Adrenal gland (tissue), 12 donors: ENCODE results near the gene TMPRSS5. TPM values are rescaled to one million over a fixed set of nuclear protein-coding genes. Genes with fewer than 3 reads are reported as not detected.
"Not testable (repeated sequence)": the region's sequence is repeated elsewhere in the genome, so short reads cannot be mapped to it uniquely, and the experiment has no call there.

Experiments used
- DNase-seq, 7 donors: peaks; one replicate each; pipeline ENCODE4 v3.0.0-alpha.2; 2019 to 2020
- H3K27ac ChIP-seq, 5 donors: fragments of 200-600 bp; sonication (generic) in 4 of 5; 1 replicate in 3 of 5; 2 replicates in 2 of 5; pipeline versions ENCODE4 v1.5.1 to v1.8.0; 2016 to 2020; ENCODE audit warnings: mild to moderate bottlenecking in 1 of 5
- H3K27me3 ChIP-seq: fragments of 200-600 bp; 2 replicates; pipeline ENCODE4 v1.8.0; 2021
- H3K36me3 ChIP-seq, 2 donors: fragments of 200-600 bp; replicated peaks in 1 of 2; 1 replicate in 1 of 2; 2 replicates in 1 of 2; pipeline versions ENCODE4 v1.5.1 to v1.8.0; 2018 to 2022
- H3K4me1 ChIP-seq, 2 donors: fragments of 200-600 bp; replicated peaks in 1 of 2; 1 replicate in 1 of 2; 2 replicates in 1 of 2; pipeline versions ENCODE4 v1.5.1 to v1.8.0; 2018 to 2021
- H3K4me3 ChIP-seq, 4 donors: fragments of 200-600 bp; sonication (generic) in 3 of 4; one replicate each; pipeline ENCODE4 v1.5.1; 2016 to 2018
- H3K9me3 ChIP-seq, 3 donors: fragments of 200-600 bp; sonication (generic) in 1 of 3; replicated peaks in 1 of 3; 1 replicate in 2 of 3; 2 replicates in 1 of 3; pipeline versions ENCODE4 v1.5.1 to v1.8.0; 2016 to 2021
- POLR2A ChIP-seq, 2 donors: fragments of 450-650 bp; IDR thresholded peaks; one replicate each; pipeline ENCODE4 v1.6.1; 2017; ENCODE audit warnings: antibody characterized with exemption in 2 of 2, mild to moderate bottlenecking in 2 of 2, moderate library complexity in 1 of 2
- WGBS, 4 donors: extraction: QIAGEN DNeasy Blood & Tissue Kit in 2 of 4; methylation state at CpG; one replicate each; pipeline versions ENCODE4 v1.1.5 to v1.1.7; 2013 to 2017; 5-methylcytosine and 5-hydroxymethylcytosine counted together
- intact Hi-C, 2 donors: fragments of 100-400 bp; cut with DNase I; formaldehyde crosslinking; loops; one replicate each; pipeline versions ENCODE4 v1.14.1 to v1.15.0; 2022 to 2023
- polyA plus RNA-seq, 3 donors: library from polyadenylated mRNA; stranded (reverse); fragments of 200-250 nt in 2 of 3; fragments of 350-450 nt in 1 of 3; fragmentation: Illumina TruSeq in 1 of 3; extraction: RNeasy Lipid Tissue Mini Kit (QIAGEN cat#74804) in 1 of 3; gene quantifications; one replicate each; pipeline ENCODE4 v1.2.3, GENCODE V29; 2013 to 2014
- total RNA-seq, 9 donors: library from RNA; depleted of rRNA in 4 of 9; stranded (reverse); fragments of >200 nt in 4 of 9; fragments of 120-200 nt in 1 of 9; fragmentation: NEBNext Ultra II Directional in 1 of 9; extraction: Animal tissue kit (Norgen Biotek cat#: 25700) in 1 of 9; gene quantifications; one replicate each; pipeline versions ENCODE4 v1.1.0 to v1.2.4, GENCODE V29; 2013 to 2023
- TF ChIP-seq, protein P1 (sequence below), 6 experiments: fragments of 450-650 bp in 4 of 6; fragments of 200-600 bp in 2 of 6; sonication (generic) in 1 of 6; IDR thresholded peaks; 1 replicate in 5 of 6; 2 replicates in 1 of 6; pipeline versions ENCODE4 v1.5.1 to v1.8.0; 2016 to 2021; ENCODE audit warnings: antibody characterized with exemption in 6 of 6, mild to moderate bottlenecking in 2 of 6, moderate library complexity in 1 of 6
- donor health status: healthy with polysubstance abuse.
- donor health status: Bipolar disorder and iron deficiency.
- donor health status: DM: yes; HTN: yes; CAD: no.
- donor health status: DM: no; HTN: no; CAD: no.
- donor health status: DM: no; HTN: no; CAD: no.
- donor health status: DM: yes; HTN: yes; CAD: no.

TMPRSS5 gene
- total and polyA plus RNA-seq, 12 donors = 0.07 to 1.5 (median 0.75) TPM; not detected in 4

DNA sequence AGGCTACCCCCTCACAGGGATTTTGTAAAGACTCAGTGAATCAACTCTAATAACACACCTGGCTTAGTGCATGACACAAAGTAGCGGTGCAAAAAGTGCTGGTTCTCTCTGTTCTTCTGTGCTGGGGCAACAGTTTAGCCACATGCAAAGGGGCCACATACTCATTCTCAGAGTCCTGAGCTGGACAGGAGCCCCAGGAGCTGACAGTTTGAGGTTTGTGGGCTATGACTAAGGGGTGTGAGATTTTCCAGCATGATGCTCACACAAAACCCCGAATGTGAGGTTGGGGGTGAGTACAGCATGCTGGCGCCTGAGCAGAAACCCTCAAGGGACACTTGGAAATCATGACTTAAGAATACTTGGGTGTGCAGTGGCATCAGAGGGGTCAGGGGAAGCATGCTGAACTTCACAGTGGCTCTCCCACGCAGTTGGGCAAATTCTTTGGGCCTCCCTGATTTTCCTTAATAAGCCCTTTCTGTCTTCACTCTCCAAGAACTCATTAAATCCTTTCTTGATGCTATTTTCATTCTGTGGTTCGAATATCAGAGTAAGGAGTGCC is 31.0 kb downstream of the TMPRSS5 start:
- 69 to 88% (median 76%) methylated on average over 5 of the region's 5 CpGs for WGBS, 4 donors
- H3K4me3 ChIP-seq = no peak overlapping the region
- H3K27me3 ChIP-seq = no peaks in the 10 kb centered on the region
- H3K9me3 ChIP-seq = no peaks in the 10 kb centered on the region
- no peak for TF ChIP-seq POLR2A (IDR thresholded peaks at IDR 0.05)
- TF ChIP-seq, protein P1, sequence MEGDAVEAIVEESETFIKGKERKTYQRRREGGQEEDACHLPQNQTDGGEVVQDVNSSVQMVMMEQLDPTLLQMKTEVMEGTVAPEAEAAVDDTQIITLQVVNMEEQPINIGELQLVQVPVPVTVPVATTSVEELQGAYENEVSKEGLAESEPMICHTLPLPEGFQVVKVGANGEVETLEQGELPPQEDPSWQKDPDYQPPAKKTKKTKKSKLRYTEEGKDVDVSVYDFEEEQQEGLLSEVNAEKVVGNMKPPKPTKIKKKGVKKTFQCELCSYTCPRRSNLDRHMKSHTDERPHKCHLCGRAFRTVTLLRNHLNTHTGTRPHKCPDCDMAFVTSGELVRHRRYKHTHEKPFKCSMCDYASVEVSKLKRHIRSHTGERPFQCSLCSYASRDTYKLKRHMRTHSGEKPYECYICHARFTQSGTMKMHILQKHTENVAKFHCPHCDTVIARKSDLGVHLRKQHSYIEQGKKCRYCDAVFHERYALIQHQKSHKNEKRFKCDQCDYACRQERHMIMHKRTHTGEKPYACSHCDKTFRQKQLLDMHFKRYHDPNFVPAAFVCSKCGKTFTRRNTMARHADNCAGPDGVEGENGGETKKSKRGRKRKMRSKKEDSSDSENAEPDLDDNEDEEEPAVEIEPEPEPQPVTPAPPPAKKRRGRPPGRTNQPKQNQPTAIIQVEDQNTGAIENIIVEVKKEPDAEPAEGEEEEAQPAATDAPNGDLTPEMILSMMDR (IDR thresholded peaks at IDR 0.05) = no peak
- H3K4me1 ChIP-seq = no peaks in the 10 kb centered on the region
- no peaks in the 10 kb centered on the region for H3K36me3 ChIP-seq
- intact Hi-C loops = no loop called here
- no peak overlapping the region for H3K27ac ChIP-seq
- DNase-seq = no peak

DNA sequence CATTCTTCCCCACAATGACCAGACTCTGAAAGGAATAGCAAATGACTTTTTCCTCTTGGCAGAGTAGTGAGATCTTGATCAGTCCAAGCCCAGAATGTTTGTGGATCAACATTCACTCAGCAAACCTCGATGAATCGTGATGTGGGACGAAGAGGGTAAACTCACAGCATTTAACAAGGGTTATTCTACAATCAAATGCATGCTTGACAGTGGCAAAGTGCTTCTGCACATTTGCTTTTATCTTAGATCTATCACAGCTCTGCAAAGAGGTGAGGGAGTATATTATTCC is 31.8 kb downstream of the TMPRSS5 start:
- Histone ChIP-seq H3K4me1 (no peaks in the 10 kb centered on the region), H3K9me3 (no peaks in the 10 kb centered on the region), H3K27me3 (no peaks in the 10 kb centered on the region), H3K4me3 (no peak overlapping the region), H3K27ac (no peak overlapping the region), H3K36me3 (no peaks in the 10 kb centered on the region)
- DNase-seq = no peak
- no peak for TF ChIP-seq POLR2A (IDR thresholded peaks at IDR 0.05)
- TF ChIP-seq, protein P1 (IDR thresholded peaks at IDR 0.05) = no peak
- intact Hi-C loops = no loop called here
- WGBS, 4 donors = 48 to 85% (median 81%) methylated on average over 3 of the region's 3 CpGs

DNA sequence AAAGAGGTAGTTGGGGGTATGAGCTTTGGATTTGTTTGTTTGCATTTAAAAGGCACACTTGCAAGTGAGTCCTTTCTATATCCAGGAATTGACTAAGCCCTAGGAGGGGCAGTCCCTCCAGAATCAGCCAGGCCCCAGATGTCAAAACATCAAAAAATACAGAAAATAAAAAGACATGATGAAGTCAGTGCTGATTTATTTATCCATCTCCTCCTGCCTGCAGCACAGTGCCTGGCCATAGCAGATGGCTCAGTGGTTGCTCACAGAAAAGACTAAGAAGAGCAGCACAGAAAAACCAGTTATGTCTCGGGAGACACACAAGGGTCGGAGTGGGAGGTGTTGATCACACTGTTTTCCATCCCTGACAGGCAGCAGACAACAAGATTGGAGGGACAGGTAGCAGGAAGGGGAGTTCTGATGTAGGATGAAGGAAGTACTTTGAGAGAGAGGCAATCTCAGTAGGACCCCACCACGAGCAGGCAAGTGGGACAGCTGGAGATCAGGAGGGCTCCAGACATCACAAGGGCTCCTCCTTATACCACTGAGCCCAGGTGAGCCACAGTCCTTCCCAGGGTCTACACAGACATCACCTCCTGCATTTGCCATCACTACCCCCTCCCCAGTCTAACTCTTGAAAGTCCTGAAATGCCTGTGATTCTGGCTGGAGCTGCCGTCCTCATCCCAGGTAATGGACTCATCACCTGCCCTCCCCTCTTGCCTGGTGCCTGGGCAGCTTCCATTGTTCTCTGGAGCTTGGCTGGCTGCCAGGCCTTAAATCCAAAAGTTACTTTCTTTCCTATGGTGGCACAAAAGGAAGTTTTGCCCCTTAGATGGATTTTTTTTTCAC is 32.3 kb downstream of the TMPRSS5 start:
- no peaks in the 10 kb centered on the region for H3K9me3 ChIP-seq
- 64 to 83% (median 74%) methylated on average over 4 of the region's 4 CpGs for WGBS, 4 donors
- no peak overlapping the region for H3K27ac ChIP-seq
- H3K4me1 ChIP-seq = no peaks in the 10 kb centered on the region
- TF ChIP-seq, protein P1 (IDR thresholded peaks at IDR 0.05) = no peak
- no peak for TF ChIP-seq POLR2A (IDR thresholded peaks at IDR 0.05)
- H3K27me3 ChIP-seq = no peaks in the 10 kb centered on the region
- intact Hi-C loops = no loop called here
- no peak overlapping the region for H3K4me3 ChIP-seq
- no peak for DNase-seq
- no peaks in the 10 kb centered on the region for H3K36me3 ChIP-seq

DNA sequence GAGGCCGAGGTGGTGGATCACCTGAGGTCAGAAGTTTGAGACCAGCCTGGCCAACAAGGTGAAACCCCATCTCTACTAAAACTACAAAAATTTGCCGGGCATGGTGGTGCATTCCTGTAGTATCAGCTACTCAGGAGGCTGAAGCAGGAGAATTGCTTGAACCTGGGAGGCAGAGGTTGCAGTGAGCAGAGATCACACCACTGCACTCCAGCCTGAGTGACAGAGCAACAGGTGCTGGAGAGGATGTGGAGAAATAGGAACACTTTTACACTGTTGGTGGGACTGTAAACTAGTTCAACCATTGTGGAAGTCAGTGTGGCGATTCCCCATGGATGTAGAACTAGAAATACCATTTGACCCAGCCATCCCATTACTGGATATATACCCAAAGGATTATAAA is 34.2 kb downstream of the TMPRSS5 start:
- H3K4me1 ChIP-seq, H3K36me3 ChIP-seq, H3K9me3 ChIP-seq, intact Hi-C loops, DNase-seq, H3K4me3 ChIP-seq, H3K27me3 ChIP-seq, H3K27ac ChIP-seq: not testable (repeated sequence)
- WGBS, 4 donors = 82 to 89% (median 87%) methylated on average over 3 of the region's 3 CpGs

DNA sequence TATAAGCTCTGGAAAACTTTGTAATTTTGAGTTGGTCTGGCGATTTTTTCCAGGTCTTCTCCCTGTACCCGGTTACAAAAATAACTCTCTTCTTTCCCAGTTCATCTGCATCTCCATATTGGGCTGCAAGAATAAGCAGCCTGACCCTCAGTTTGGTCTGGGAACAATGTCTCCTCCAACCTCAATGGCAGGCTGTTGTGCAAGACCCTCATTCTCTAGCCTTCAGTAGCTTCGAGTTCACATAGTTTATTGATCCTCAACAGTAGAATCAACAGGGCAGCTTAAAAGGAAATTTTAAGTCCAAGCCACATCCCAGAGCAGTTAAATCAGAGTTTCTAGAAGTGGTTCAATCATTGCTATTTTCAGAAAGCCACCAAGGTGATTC is 35.3 kb downstream of the TMPRSS5 start:
- 67 to 82% (median 70%) methylated on average over 3 of the region's 3 CpGs for WGBS, 4 donors
- Histone ChIP-seq H3K4me3 (no peak overlapping the region), H3K9me3 (no peaks in the 10 kb centered on the region), H3K27ac (no peak overlapping the region), H3K4me1 (no peaks in the 10 kb centered on the region), H3K36me3 (no peaks in the 10 kb centered on the region), H3K27me3 (no peaks in the 10 kb centered on the region)
- TF ChIP-seq POLR2A (IDR thresholded peaks at IDR 0.05) = no peak
- TF ChIP-seq, protein P1 (IDR thresholded peaks at IDR 0.05) = no peak
- intact Hi-C loops = no loop called here
- DNase-seq = no peak
